Fibroblast of lung (primary cell): Measurements from ENCODE around the gene LIMK2. TPM values are rescaled to one million over a fixed set of nuclear protein-coding genes. Genes with fewer than 3 reads are reported as not detected.

Experiments used
- DNase-seq, 2 donors: peaks; one replicate each; pipeline versions ENCODE4 v3.0.0 to v3.0.0-alpha.2; 2010; ENCODE audit warnings: low read depth in 2 of 2
- H2AFZ ChIP-seq: 2 replicates; pipeline ENCODE4 v1.5.1; 2012; ENCODE audit warnings: low read length, control low read depth, inconsistent platforms
- H3K27ac ChIP-seq: 2 replicates; pipeline ENCODE4 v1.5.1; 2011; ENCODE audit warnings: low read length, control low read depth; ENCODE audit not compliant: insufficient read depth
- H3K27me3 ChIP-seq: 2 replicates; pipeline ENCODE4 v1.5.1; 2011; ENCODE audit warnings: mild to moderate bottlenecking, low read length; ENCODE audit not compliant: control insufficient read depth, insufficient read depth
- H3K36me3 ChIP-seq: 2 replicates; pipeline ENCODE4 v1.5.1; 2011; ENCODE audit warnings: low read length; ENCODE audit not compliant: control insufficient read depth, insufficient read depth
- H3K4me1 ChIP-seq: 2 replicates; pipeline ENCODE4 v1.5.1; 2011; ENCODE audit warnings: low read length; ENCODE audit not compliant: control insufficient read depth, insufficient read depth; ENCODE audit errors: extremely low read depth
- H3K4me2 ChIP-seq: 2 replicates; pipeline ENCODE4 v1.5.1; 2011; ENCODE audit warnings: low read length, control low read depth; ENCODE audit not compliant: insufficient read depth; ENCODE audit errors: extremely low read depth
- H3K4me3 ChIP-seq, 4 experiments: fragments of 200-600 bp in 1 of 4; sonication (generic) in 1 of 4; replicated peaks in 1 of 4; 2 replicates each; pipeline ENCODE4 v1.5.1; 2011 to 2016; ENCODE audit warnings: low read length in 4 of 4, low read depth in 3 of 4, mild to moderate bottlenecking in 3 of 4, control low read depth in 2 of 4, inconsistent platforms in 1 of 4, mixed read lengths in 1 of 4; ENCODE audit not compliant: insufficient read depth in 1 of 4; ENCODE audit errors: control extremely low read depth in 1 of 4
- H3K79me2 ChIP-seq: 2 replicates; pipeline ENCODE4 v1.5.1; 2012; ENCODE audit warnings: mild to moderate bottlenecking, low read length, inconsistent platforms; ENCODE audit not compliant: control insufficient read depth, insufficient read depth
- H3K9ac ChIP-seq: 2 replicates; pipeline ENCODE4 v1.5.1; 2011; ENCODE audit warnings: mild to moderate bottlenecking, low read length, control low read depth; ENCODE audit not compliant: insufficient read depth
- H3K9me3 ChIP-seq: 2 replicates; pipeline ENCODE4 v1.5.1; 2012; ENCODE audit warnings: low read depth, low read length; ENCODE audit not compliant: control insufficient read depth, insufficient read depth
- H4K20me1 ChIP-seq: 2 replicates; pipeline ENCODE4 v1.5.1; 2011; ENCODE audit warnings: low read length; ENCODE audit not compliant: control insufficient read depth, insufficient read depth; ENCODE audit errors: extremely low read depth
- EZH2 ChIP-seq: IDR thresholded peaks from 2 replicates; pipeline ENCODE4 v1.5.1; 2012; ENCODE audit warnings: low read length, control low read depth, mild to moderate bottlenecking; ENCODE audit errors: missing control alignments
- polyA plus RNA-seq, 2 donors: library from polyadenylated mRNA; depleted of rRNA in 1 of 2; stranded (reverse) in 1 of 2; unstranded in 1 of 2; fragments of >200 nt; gene quantifications; 2 replicates each; pipeline ENCODE4 v1.2.1, GENCODE V29; 2011 to 2012; ENCODE audit warnings: missing spikeins in 1 of 2
- total RNA-seq: library from RNA; depleted of rRNA; stranded (reverse); fragments of >200 nt; gene quantifications from 2 replicates; pipeline ENCODE4 v1.2.1, GENCODE V29; 2014
- TF ChIP-seq, protein P1 (sequence below), 2 donors: IDR thresholded peaks in 1 of 2; conservative IDR thresholded peaks in 1 of 2; 1 replicate in 1 of 2; 2 replicates in 1 of 2; pipeline ENCODE4 v1.5.1; 2011 to 2012; ENCODE audit warnings: low read length in 2 of 2, control low read depth in 1 of 2, inconsistent platforms in 1 of 2, low read depth in 1 of 2, mild to moderate bottlenecking in 1 of 2

Gene LIMK2
- total and polyA plus RNA-seq, 2 donors (not counting 1 experiment from before 2014, with no cell fraction given): 3.4 to 20.0 TPM

DNA sequence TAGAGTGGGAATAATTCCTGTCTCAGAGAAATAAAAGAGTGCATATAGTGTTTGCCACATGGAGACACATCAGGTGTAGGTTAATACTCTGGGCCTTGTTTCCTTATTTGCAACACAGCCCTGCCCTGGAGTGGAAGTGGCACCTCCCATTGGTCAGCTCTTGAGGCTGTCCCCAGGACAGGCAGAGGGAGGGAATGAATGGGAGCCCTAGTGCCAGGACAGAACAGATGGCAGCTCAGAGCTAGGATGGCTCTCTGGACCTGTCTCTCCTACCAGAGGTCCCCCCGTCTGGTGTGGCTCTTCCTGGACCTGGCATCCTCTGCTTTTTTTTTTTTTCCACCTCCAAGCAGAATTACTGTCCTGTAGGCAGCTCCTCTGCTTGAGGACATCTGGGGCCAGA lies 35.6 kb downstream of the LIMK2 start:
- Histone ChIP-seq H2AFZ (peak overlapping the region; percentile 69), H4K20me1 (peaks cover 2% of the 10 kb centered on the region), H3K9ac (no peak overlapping the region), H3K4me1 (peaks cover 20% of the 10 kb centered on the region), H3K27ac (no peak overlapping the region), H3K4me2 (peak overlapping the region; percentile 90), H3K9me3 (no peaks in the 10 kb centered on the region), H3K27me3 (no peaks in the 10 kb centered on the region), H3K4me3 (peak overlapping the region; percentile 55 to 74 (median 69)), H3K79me2 (no peaks in the 10 kb centered on the region), H3K36me3 (no peaks in the 10 kb centered on the region)
- TF ChIP-seq, protein P1, sequence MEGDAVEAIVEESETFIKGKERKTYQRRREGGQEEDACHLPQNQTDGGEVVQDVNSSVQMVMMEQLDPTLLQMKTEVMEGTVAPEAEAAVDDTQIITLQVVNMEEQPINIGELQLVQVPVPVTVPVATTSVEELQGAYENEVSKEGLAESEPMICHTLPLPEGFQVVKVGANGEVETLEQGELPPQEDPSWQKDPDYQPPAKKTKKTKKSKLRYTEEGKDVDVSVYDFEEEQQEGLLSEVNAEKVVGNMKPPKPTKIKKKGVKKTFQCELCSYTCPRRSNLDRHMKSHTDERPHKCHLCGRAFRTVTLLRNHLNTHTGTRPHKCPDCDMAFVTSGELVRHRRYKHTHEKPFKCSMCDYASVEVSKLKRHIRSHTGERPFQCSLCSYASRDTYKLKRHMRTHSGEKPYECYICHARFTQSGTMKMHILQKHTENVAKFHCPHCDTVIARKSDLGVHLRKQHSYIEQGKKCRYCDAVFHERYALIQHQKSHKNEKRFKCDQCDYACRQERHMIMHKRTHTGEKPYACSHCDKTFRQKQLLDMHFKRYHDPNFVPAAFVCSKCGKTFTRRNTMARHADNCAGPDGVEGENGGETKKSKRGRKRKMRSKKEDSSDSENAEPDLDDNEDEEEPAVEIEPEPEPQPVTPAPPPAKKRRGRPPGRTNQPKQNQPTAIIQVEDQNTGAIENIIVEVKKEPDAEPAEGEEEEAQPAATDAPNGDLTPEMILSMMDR (conservative IDR thresholded peaks at IDR 0.05 in 1 of 2, IDR thresholded peaks at IDR 0.05 in 1 of 2; ENCODE audit: low read depth in 1 of 2, low read length in 2 of 2): no peak
- TF ChIP-seq EZH2: no peak
- no peak for DNase-seq

DNA sequence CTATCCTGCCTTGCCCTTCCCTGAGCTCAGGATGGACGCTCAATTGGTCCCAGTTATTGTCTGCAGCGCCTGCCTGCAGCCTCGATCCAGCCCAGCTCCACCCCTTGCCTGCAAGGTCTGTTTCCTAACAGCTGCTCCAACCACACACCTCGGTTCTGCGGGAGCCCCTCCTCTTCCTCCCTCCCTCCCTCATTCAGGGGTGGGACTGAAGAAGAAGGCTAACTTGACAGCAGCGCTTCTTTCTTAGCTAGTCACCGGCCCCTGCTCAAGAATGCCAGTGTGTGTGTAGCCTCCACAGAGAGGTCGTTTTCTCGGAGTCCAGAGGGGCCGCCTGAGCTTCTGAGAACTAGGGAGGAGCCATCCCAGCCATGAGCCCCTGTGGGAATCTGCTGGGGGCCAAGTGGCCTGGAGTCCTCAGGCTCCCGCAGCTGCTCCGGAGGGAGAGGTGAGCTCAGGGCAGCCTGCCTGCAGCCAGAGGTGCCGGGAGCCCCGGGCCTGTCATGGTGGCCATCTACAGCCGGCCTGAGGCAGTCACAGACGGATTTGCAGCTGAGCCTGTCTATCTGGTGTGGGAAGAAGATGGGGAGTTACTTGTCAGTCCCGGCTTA lies 36.1 kb downstream of the LIMK2 start:
- peak; percentile 87 to 97 for DNase-seq

More for the DNA sequence above, 36.1 kb downstream of the LIMK2 start:
- Histone ChIP-seq H3K4me3 (peak overlapping the region; percentile 55 to 74 (median 69)), H4K20me1 (peaks cover 2% of the 10 kb centered on the region), H3K4me1 (peaks cover 20% of the 10 kb centered on the region), H3K27me3 (no peaks in the 10 kb centered on the region), H2AFZ (peak overlapping the region; percentile 69), H3K36me3 (no peaks in the 10 kb centered on the region), H3K9ac (peak overlapping the region; percentile 60), H3K4me2 (peak overlapping the region; percentile 90), H3K27ac (peak overlapping the region; percentile 60), H3K9me3 (no peaks in the 10 kb centered on the region), H3K79me2 (no peaks in the 10 kb centered on the region)
- no peak for TF ChIP-seq EZH2
- TF ChIP-seq, protein P1 (conservative IDR thresholded peaks at IDR 0.05 in 1 of 2, IDR thresholded peaks at IDR 0.05 in 1 of 2; ENCODE audit: low read depth in 1 of 2, low read length in 2 of 2): no peak
